ENCODE results near the gene CRISPLD2.

The CRISPLD2 gene

DNA sequence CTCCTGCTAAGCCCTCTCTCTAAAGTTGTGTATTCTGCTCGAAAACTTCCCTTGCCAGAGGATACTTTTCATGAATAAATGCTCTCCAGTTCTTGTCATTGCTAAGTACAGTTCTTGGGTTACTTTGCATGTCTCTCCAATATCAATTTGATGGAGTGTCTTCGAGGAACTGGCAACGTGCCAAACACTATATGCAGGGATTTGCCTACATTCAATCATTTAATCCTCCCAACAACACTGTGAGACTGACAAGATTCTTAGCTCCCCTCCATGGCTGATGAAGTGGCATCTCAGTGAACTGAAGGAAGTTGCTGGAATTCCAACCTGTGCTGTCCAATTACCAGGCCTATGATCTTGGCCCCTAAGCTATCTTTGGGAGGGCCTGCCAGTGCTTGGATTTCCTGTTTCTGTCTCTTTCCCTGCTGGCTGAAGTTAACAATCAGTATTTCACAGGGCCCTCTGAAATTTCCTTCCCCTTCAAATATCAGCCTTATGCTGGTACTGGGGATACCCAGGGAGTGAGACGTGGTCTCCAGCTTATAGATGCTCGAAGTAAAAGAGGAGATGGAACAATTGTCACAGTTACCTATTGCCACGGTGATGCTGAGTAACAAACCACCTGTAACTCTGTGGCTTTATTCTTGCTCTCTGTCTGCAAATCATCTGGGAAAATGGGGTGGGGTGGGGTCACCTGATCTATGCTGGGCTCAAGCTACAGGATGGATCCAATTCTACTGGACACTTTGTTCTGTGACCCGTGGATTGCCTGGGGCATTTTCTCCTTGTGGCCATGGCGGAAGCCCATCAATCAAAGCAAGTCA lies 19.4 kb upstream of the CRISPLD2 start:
- no peak for DNase-seq (ENCODE audit: low read depth in 3 of 3)

GRCh38 chr16:84803146-84803545 lies 16.6 kb upstream of the CRISPLD2 start:
- no peak for DNase-seq (ENCODE audit: low read depth in 3 of 3)

DNA sequence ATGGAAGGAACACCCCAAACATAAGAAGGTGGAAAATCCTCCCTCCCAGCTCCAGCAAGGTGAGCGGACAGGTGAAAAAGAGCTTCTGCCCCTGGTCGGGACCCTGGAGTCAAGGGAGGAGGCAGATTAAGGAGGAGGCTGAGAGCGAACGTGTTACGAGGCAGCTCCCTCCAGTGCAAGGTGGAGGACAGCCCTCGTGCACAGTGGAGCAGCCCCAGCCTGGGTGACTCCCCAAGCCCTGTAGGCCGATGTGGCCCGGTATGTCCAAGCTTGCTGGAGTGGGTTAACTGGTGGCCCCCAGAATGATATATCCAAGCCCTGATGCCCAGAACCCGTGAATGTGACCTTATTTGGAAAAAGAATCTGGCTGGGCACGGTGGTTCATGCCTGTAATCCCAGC lies 15.5 kb upstream of the CRISPLD2 start:
- DNase-seq (ENCODE audit: low read depth in 3 of 3), result no peak

- DNase-seq (ENCODE audit: low read depth in 3 of 3), result no peak
Observed at GRCh38 chr16:84806256-84806889, 13.4 kb upstream of the CRISPLD2 start.

GRCh38 chr16:84806890-84807258 lies 12.9 kb upstream of the CRISPLD2 start:
- DNase-seq (ENCODE audit: low read depth in 3 of 3), result no peak

DNA sequence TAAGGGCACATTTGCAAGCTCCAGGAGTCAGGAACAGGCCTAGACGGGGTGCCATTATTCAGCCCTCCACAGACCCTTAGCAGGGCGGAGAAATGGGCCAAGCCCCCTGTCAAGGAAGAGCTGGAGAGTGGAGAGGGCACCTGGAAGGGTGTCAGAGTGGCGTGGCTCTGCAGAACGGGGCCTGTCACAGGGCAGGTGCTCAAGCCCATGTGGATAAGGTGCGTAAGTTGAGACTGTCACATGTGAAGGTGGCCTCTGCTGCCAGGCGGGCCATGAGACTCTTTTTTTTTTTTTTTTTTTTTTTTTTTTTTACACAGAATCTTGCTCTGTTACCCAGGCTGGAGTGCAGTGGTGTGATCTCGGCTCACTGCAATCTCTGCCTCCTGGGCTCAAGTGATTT lies 12.0 kb upstream of the CRISPLD2 start:
- DNase-seq (ENCODE audit: low read depth in 3 of 3), result no peak

DNA sequence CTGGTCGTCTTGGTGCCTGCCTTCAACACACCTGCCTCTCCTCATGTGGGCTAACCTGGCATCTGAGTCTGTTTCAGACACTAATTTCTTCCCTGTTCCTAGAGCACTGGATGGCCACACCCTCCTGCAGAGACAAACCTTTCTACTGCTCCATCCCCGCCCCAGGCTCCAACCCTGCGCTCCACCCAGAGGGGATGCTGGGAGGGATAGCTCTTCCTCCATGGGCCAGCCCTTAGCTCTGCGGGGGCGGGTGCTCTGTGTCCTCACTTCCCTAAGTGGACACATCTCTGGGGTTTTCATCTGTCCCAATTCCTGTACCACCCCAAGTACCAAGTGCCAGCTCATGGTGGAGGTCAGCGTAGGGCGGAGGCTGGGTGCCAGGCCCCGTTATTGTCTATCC lies 11.0 kb upstream of the CRISPLD2 start:
- DNase-seq (ENCODE audit: low read depth in 3 of 3), result no peak

- peak in 1 of 3 experiments; percentile 11 for DNase-seq (ENCODE audit: low read depth in 3 of 3)
Observed at GRCh38 chr16:84810518-84811273, 9.1 kb upstream of the CRISPLD2 start.

DNA sequence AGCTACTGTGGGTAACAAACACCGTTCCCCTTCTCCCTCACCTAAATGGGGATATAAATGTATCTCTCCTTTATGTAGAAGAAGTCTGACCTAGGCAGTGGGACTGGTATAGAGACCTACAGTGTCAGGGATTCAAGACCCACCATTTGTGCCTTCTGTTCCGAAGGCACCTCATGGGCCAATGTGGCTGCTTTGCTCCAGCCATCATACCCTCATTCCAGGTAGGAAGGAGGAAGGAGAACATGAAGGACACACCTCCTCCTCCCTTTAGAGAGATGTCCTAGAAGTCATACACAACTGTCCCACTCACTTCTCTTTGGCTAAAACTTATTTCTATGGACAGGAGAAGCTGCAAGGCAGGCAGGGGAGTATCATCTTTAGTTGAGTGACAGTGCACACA lies 8.3 kb upstream of the CRISPLD2 start:
- DNase-seq (ENCODE audit: low read depth in 3 of 3), result no peak

- DNase-seq (ENCODE audit: low read depth in 3 of 3), result no peak
Observed at GRCh38 chr16:84813141-84813934, 6.4 kb upstream of the CRISPLD2 start.

DNA sequence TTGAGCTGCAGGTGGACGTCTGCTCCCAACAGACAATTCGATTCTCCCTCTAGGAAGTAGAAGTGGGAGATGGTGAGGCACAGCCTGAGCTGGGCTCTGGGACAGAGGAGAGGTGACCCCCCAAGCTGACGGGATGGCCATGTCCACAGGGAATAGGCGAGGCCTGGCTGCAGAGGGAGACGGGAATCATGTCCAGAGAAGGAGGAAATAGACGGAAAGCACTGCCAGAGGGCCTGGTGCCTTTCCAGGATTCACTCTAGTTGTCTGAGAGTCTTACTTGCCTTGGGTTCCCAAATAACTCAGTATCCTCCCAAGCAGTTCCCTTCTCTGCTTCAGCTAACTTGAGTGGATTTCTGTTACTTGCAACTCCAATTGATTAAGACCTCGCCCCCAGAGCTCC lies 4.3 kb upstream of the CRISPLD2 start:
- no peak for DNase-seq (ENCODE audit: low read depth in 3 of 3)

- no peak for DNase-seq (ENCODE audit: low read depth in 3 of 3)
Observed at GRCh38 chr16:84816023-84816422, 3.8 kb upstream of the CRISPLD2 start.

GRCh38 chr16:84816485-84816884 lies 3.3 kb upstream of the CRISPLD2 start:
- no peak for DNase-seq (ENCODE audit: low read depth in 3 of 3)

DNA sequence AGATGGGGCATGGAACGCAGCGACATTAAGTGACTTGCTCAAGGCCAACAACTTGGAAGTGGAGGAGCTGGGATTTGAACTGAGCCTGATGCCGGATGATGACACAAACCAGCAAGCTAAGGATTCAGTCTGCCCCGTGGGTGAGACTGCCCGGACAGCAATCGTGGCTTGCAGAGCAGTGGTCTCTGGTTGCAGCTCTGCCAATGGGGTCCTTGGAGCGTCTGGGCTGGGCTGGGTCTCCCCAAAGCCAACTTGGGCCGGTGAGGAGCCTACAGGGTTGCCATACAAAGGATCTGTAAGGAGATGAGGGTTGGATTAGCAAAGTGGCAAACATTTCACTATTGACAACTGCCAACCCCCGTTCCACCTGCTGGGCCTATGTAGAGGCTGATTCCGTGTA lies 2.6 kb upstream of the CRISPLD2 start:
- no peak for DNase-seq (ENCODE audit: low read depth in 3 of 3)

- no peak for DNase-seq (ENCODE audit: low read depth in 3 of 3)
Observed at GRCh38 chr16:84817613-84818012, 2.2 kb upstream of the CRISPLD2 start.

DNA sequence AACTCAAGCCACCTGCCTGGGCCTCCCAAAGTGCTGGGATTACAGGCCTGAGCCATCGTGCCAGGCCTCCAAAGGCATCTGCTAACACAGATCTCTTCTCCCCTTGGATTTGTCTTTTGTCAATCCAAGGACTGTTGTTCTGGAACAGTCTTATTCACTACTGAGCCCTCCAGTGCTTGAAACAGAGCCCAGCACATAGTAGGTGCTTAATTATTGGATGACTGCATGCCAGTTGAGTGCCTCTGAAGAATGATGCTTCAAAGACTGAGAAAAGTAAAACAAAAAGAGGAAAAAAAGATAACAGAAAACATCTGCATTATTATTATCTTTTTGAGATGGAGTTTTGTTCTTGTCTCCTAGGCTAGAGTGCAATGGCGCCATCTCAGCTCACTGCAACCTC lies 1.7 kb upstream of the CRISPLD2 start:
- DNase-seq (ENCODE audit: low read depth in 3 of 3), result no peak

DNA sequence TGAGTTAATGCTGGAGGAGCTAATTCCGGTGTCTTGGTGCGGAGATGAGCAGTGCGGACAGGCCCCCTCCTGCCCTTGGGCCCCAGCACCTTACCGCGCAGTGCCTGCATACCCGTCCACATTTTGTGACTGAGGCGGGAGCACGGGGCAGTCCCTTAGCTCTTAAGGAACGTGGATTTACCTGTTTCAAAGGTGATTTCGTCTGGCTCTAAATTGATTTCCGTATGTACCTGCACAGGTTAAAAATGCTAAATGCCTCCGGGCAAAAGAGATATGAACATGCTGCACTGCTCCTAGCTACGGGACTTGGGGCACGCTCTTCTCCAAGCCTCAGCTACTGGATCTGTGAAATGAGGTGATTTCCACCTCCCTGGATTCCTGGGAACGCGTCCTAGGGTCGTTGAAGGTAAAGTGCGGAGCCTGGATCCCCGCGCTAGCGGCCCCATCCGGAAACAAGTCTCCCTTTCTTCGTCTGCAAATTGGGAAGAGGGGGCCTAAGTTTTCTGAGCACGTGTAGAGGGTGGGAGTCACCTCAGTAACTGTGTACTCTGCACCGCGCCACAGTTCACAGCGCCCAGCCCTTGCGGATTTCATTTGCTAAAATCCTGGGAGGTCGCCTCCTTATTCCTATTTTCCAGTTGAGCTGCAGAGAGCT lies 669 bp upstream of the CRISPLD2 start:
- no peak for DNase-seq (ENCODE audit: low read depth in 3 of 3)

- no peak for DNase-seq (ENCODE audit: low read depth in 3 of 3)
Observed at GRCh38 chr16:84820305-84820684, 510 bp downstream of the CRISPLD2 start.

DNA sequence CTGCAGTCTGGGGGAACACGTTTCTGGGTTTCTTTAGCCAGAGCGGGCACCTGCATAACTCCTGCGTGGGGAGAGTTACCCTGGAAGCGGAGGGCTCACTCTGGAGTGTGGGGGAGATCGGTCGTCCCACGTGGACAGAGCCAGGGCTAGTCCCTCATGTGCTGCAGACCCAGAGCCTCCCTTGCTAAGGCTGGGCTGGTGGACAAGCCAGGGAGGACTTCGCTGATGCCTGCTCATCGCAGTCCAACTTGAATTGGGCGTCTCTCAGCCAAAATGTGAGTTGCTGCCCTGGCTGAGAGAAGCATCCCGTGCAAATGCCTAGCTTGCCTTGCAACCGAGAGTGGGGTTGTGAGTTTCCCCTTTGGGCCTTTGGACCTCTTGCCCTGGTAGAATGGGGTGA lies 986 bp downstream of the CRISPLD2 start:
- DNase-seq (ENCODE audit: low read depth in 3 of 3), result no peak

GRCh38 chr16:84821179-84821578 lies 1.4 kb downstream of the CRISPLD2 start:
- DNase-seq (ENCODE audit: low read depth in 3 of 3), result no peak
